GM12873 (cell line): ENCODE data around the gene KCNQ2.

Source experiments
- TF ChIP-seq, protein P1 (sequence below): IDR thresholded peaks from 2 replicates; pipeline ENCODE4 v1.5.1; 2012; ENCODE audit warnings: low read depth, mild to moderate bottlenecking, moderate library complexity, low read length, control low read depth; ENCODE audit not compliant: insufficient read depth; ENCODE audit errors: missing control alignments

The KCNQ2 gene

DNA sequence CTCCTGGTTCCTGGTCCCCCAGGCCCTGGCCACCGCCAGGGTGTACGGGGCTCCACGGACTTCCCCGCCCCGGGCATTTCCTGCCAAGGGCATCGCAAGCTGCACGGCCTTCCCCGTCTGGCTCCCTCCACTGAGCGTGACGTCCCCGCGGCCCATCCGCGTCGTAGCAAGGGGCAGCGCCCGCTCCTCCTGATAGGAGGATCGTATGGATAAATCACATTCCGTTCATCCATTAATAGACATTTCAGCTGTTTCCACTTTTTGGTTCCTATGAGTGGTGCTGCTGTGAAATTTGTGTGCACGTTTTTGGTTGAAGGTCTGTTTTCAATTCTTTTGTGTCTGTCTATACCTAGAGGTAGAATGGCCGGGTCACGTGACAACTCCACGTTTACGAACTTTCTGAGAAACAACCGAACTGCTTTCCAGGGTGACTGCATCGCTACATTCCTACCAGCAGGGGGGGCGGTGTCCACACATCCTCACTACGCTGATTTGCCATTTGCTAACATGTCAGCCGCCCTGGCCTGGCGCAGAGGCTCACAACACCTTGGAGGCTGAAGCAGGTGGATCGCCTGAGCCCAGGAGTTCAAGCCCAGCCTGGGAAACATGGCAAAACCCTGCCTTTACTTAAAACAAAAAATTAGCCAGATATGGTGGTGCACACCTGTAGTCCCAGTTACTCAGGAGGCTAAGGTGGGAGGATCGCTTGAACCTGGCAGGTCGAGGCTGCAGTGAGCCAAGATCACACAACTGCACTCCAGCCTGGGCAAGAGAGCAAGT lies 37.7 kb downstream of the KCNQ2 start:
- TF ChIP-seq, protein P1, sequence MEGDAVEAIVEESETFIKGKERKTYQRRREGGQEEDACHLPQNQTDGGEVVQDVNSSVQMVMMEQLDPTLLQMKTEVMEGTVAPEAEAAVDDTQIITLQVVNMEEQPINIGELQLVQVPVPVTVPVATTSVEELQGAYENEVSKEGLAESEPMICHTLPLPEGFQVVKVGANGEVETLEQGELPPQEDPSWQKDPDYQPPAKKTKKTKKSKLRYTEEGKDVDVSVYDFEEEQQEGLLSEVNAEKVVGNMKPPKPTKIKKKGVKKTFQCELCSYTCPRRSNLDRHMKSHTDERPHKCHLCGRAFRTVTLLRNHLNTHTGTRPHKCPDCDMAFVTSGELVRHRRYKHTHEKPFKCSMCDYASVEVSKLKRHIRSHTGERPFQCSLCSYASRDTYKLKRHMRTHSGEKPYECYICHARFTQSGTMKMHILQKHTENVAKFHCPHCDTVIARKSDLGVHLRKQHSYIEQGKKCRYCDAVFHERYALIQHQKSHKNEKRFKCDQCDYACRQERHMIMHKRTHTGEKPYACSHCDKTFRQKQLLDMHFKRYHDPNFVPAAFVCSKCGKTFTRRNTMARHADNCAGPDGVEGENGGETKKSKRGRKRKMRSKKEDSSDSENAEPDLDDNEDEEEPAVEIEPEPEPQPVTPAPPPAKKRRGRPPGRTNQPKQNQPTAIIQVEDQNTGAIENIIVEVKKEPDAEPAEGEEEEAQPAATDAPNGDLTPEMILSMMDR, result peak; percentile 86

DNA sequence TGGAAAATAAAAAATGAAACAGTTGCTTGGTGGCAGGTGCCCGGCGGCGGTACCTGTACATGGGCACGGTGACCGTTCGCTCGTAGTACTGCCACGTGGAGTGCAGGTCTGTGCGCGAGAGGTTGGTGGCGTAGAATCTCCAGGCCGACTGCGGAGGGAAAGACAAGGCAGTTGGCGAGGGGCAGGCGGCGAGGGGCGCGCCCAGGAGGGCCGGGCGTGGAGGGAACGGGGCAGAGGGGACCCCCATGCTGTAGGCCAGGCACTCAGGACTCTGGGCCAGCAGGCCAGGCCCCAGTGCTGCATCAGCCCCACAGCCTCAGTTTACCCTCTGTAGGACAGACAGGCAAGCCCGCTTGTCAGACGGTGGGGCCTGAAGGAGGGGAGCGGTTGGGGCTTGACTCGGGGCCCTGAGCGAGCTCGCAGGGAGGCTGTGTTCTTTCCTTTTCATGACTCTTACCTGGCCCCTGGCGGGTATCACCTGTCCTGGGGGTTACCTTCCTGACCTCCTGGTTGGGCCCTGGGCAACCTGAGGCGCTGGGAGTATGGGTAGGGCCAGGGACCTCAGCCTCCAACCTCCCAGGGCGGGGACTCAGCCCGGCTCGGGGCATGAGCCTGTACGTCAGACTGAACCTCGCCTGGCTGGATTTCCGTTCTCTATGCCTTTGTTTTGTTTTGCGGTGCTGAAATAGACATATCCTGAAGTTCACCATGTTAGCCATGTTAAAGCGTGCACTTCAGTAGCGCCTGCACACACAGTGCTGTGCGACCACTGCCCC lies 38.5 kb downstream of the KCNQ2 start:
- TF ChIP-seq, protein P1, result no peak

DNA sequence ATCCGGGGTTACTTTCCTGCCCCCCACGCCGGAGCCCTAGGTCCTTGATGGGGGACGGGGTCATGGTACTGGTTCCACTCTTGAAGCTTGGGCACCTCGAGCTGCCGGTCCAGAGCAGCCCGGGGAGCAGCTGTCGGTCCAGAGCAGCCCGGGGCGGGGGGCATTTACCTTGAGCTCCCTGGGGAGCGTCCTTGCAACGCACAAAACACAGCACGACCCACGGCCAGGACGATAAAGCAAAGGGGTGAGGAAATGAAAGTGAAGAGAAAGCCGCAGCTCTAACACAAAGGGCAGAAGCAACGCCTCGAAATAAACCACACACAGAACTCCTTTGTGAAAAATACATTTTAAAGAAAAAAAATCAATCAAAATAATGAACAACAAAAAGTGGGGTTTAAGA lies 39.1 kb downstream of the KCNQ2 start:
- TF ChIP-seq, protein P1, result no peak

DNA sequence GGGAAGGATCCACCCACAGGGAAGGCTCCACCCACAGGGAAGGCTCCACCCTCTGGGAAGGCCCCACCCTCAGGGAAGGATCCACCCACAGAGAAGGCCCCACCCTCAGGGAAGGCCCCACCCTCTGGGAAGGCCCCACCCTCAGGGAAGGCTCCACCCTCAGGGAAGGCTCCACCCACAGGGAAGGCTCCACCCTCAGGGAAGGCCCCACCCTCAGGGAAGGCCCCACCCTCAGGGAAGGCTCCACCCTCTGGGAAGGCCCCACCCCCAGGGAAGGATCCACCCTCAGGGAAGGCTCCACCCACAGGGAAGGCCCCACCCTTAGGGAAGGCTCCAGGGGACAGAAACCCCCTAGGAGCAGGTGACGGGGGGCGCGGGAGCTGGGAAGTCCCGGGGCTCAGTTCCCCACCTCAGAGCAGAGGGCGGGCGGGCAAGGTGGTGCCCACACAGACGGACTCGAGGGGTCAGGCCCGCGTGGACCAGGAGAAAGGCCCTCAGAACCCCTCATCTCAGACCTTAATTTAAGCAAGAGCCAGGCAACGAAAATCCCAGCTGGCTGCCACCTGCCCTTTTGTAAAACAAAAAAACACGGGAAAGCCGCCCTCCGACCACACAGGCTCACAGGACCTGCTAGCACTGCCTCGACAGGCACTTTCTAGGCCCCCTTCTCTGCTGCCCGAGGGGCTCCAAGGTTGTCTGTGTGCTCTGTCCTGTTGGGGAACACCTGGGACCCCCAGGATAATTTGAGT lies 39.7 kb downstream of the KCNQ2 start:
- TF ChIP-seq, protein P1, result no peak

DNA sequence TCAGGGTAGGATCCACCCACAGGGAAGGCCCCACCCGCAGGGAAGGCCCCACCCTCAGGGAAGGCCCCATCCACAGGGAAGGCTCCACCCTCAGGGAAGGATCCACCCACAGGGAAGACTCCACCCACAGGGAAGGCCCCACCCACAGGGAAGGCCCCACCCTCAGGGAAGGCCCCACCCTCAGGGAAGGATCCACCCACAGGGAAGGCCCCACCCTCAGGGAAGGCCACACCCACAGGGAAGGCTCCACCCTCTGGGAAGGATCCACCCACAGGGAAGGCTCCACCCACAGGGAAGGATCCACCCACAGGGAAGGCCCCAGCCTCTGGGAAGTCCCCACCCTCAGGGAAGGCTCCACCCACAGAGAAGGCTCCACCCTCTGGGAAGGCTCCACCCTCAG lies 40.5 kb downstream of the KCNQ2 start:
- TF ChIP-seq, protein P1, result no peak

DNA sequence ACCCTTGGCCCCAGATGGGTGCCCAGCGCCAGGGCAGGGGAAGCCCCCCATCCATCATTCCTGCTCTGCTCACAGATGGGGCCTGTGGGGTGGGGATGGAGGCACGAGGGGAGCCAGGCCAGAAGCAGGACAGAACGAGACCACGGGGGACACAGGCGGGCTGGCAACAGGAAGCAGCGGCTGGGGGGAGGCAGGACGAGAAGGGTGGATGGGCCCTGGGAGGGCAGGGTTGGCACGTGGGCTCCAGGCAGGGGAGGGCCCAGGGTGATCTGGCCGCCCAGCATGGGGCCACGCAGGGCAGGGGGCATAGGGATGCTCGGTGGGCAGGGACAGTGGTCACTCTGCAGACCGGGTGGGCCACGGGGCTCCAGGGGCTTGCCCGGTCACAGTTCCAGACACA lies 41.6 kb downstream of the KCNQ2 start:
- TF ChIP-seq, protein P1, result no peak

DNA sequence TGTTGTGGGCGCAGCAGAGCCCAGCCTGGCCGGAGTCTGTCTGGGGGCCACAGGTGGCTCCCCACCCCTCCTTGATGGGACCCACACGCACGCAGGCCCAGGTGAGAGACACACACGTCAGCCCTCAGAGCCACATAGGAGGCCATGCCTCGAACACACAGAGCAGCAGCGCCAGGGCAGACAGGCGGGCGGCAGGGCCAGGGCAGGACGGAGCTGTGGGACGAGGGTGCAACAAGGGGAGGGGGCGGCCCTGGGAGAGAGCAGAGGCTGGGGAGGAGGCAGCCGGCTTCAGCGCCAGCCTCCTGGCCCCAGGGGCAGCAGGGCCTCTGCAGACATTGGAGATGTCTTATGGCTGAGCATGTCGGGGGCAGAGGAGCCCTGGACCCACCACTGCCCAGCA lies 42.5 kb downstream of the KCNQ2 start:
- TF ChIP-seq, protein P1, result no peak
